DMS79 (cell line): ENCODE measurements around the gene FADS1.

ENCODE experiments used
- DNase-seq: peaks from one replicate; lab custom pipeline; 2025; lab: John Stamatoyannopoulos, UW

Gene FADS1

GRCh38 chr11:61776561-61777075 lies 40.2 kb downstream of the FADS1 start:
- no peak for DNase-seq

GRCh38 chr11:61775606-61776554 lies 40.9 kb downstream of the FADS1 start:
- DNase-seq, result no peak

GRCh38 chr11:61775106-61775505 lies 41.7 kb downstream of the FADS1 start:
- DNase-seq, result no peak

GRCh38 chr11:61774411-61774810 lies 42.4 kb downstream of the FADS1 start:
- no peak for DNase-seq

- DNase-seq, result no peak
Observed at GRCh38 chr11:61773809-61774208, 43.0 kb downstream of the FADS1 start.

- DNase-seq, result no peak
Observed at GRCh38 chr11:61773356-61773755, 43.4 kb downstream of the FADS1 start.

- DNase-seq, result no peak
Observed at GRCh38 chr11:61771985-61772455, 44.8 kb downstream of the FADS1 start.

- no peak for DNase-seq
Observed at GRCh38 chr11:61771195-61771894, 45.5 kb downstream of the FADS1 start.

- no peak for DNase-seq
Observed at GRCh38 chr11:61769946-61770683, 46.7 kb downstream of the FADS1 start.

GRCh38 chr11:61769169-61769920 lies 47.5 kb downstream of the FADS1 start:
- DNase-seq, result no peak

GRCh38 chr11:61768376-61769076 lies 48.3 kb downstream of the FADS1 start:
- no peak for DNase-seq

GRCh38 chr11:61766353-61766841 lies 50.4 kb downstream of the FADS1 start:
- DNase-seq, result no peak

GRCh38 chr11:61765550-61766253 lies 51.1 kb downstream of the FADS1 start:
- no peak for DNase-seq

- DNase-seq, result no peak
Observed at GRCh38 chr11:61764606-61765260, 52.1 kb downstream of the FADS1 start.

GRCh38 chr11:61763930-61764605 lies 52.7 kb downstream of the FADS1 start:
- no peak for DNase-seq

- DNase-seq, result no peak
Observed at GRCh38 chr11:61762798-61763197, 54.0 kb downstream of the FADS1 start.

- no peak for DNase-seq
Observed at GRCh38 chr11:61762223-61762615, 54.6 kb downstream of the FADS1 start.

GRCh38 chr11:61761440-61762222 lies 55.2 kb downstream of the FADS1 start:
- no peak for DNase-seq
